ENCODE results near the gene EIF2D.
A peak's percentile ranks its signal among the peaks of the same experiment; 100 is the strongest.
"Not testable (repeated sequence)": the region's sequence is repeated elsewhere in the genome, so short reads cannot be mapped to it uniquely, and the experiment has no call there.

The EIF2D gene

DNA sequence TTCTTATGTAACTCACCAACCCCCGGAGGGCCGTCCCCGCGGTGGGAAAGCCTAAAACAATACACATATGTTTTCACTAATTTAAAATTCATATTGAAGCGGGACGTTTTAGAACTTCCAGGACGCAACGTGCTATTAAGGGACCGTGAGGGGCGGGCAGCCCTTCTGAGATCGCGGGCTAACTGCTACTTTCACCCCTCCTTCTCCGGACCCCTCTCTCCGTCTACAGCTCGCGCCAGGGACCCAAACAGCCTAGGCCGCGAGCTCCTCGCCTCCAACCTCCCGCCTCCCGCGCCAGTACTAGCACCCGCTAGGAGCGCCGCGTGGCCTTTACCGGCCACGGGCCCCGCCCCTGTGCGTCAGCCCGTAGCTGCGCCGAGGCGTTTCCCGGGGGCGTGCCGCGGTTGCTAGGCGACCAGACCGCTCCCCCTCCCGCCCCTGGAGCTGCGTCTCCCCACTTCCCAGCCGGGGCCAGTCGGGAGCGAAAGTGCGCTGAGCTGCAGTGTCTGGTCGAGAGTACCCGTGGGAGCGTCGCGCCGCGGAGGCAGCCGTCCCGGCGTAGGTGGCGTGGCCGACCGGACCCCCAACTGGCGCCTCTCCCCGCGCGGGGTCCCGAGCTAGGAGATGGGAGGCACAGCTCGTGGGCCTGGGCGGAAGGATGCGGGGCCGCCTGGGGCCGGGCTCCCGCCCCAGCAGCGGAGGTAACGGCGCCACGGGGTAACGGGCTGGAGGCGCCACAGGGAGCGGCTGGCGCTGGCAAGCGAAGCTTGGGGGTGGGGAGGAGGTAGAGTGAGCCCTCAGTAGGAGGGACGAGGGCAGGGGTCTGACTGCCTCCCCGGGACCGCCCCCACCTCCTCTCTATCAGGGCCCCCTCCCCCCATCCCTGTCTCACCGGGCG is 23.1 kb upstream of the EIF2D start, which contains the start of gene DYRK3:
Gene DYRK3, plus strand, starts transcription at position 457 of the 898 bp plus-strand sequence. Its CDS starts 168 bp downstream, at position 625.
- DNase-seq, result peak; percentile 96

DNA sequence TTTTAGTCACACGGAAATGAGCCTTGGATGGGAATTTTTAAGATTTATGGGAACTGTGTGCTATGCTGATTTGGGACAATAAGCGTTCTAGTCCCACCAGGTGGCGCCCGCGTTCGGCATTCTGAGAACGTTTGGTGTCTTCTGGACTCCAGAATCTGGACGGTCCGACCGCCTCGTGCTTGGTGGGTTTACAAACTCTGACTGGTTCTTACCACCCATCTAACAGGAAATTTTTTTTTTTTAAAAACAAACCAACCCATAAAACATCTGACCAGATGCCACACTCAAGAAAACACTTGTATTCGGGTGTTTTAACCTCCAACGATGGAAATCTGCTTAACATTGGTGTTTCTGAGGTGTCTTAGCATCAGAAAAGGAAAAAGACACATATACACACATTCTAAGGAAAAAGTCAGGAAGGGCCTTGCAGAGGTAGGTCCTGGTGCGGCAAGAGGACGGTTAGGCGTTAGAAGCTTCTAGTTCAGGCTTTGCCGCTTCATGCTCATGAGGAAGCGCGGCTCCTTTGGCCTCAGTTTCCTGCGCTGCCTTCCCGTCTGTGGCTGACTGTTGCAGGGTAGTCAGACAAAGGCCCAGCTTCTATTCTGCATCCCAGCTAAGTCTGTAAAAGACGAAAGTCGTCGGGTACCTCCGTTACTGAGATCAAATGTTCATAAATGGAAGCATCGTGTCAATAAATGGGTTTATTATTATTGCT is 22.3 kb upstream of the EIF2D start:
- peak; percentile 88 for DNase-seq

DNA sequence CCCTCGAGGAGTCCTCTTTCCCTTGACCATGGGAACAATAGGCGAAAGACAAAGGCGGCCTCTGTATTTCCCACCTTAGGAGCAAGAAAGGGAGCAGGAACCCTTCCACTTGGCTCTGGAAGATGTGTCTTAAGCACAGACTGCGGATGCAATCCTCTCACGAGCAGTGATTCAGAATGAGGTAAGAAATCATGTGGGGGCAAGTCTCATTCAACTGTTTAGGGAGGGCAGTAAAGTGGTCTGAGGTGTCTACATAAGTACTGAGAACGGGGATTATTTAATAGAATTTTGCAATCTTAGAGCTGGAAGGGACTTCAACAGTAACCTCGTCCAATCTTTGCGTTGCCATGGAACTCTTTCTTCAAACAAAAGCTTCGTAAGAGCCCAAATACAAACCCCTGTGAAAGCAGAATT is 21.4 kb upstream of the EIF2D start:
- DNase-seq, result no peak

- DNase-seq, result peak; percentile 32
Observed at GRCh38 chr1:206631085-206631509, 18.8 kb upstream of the EIF2D start.

GRCh38 chr1:206628916-206629315 is 16.7 kb upstream of the EIF2D start:
- DNase-seq, result no peak

GRCh38 chr1:206626396-206626795 is 14.1 kb upstream of the EIF2D start:
- not testable (repeated sequence) for DNase-seq

- peak; percentile 36 for DNase-seq
Observed at GRCh38 chr1:206609229-206609991, 2.9 kb downstream of the EIF2D start.

GRCh38 chr1:206608108-206608698 is 4.1 kb downstream of the EIF2D start:
- peak; percentile 73 for DNase-seq

DNA sequence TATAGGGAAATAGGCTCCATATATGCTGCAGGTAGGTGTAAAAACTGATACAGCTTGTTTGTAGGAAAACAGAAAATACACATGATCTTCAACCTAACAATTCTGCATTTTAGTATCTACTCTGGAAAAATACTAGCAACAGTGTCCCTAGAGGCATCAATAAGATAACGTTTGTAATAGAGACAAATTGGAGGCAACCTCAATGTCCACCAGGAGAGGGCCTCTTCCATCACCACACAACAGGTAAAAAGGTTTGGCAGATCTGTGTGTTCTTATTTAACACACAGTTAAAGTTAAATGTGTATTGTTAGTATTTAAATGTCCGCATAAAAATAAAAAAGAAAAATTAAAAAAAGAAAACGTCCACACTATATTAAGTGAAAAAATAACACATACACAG is 5.4 kb downstream of the EIF2D start:
- no peak for DNase-seq

GRCh38 chr1:206604861-206605260 is 7.4 kb downstream of the EIF2D start:
- no peak for DNase-seq

- no peak for DNase-seq
Observed at GRCh38 chr1:206600527-206600926, 11.7 kb downstream of the EIF2D start.

- DNase-seq, result no peak
Observed at GRCh38 chr1:206596319-206596666, 16.0 kb downstream of the EIF2D start.

DNA sequence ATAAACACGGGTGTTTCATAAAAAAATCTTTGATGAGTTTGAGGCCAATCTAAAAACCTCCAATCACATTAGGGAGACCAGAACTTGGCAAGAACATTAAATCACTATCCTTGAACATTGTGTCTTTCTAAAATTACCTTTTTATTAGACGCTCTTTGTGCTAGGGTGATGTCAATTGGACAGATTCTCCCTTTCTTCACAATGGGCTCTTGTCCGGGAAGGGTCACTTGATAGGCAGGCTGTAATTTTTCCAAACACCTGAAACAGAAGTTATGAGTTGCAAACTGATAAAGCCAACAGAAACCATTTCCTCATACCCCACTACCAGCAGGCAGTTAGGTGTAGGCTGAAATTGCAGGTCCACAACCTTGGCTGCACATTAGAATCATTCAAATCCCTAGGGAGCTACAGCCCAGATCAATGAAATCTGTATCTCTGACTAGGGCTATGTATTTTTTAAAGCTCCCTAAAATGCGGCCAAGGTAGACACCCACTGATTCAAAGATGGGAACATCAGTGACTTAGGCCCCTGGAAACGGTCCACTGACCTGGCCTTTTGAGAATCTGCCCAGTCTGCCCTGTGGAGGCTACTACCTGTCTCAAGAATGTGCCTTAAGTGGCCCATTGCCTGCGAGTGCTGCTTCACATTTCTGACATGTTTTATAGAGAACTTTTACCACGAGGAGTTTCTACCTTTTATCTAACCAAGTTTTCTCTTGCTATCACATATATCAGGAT is 16.5 kb downstream of the EIF2D start:
- DNase-seq, result no peak

GRCh38 chr1:206593351-206593925 is 18.8 kb downstream of the EIF2D start:
- no peak for DNase-seq

DNA sequence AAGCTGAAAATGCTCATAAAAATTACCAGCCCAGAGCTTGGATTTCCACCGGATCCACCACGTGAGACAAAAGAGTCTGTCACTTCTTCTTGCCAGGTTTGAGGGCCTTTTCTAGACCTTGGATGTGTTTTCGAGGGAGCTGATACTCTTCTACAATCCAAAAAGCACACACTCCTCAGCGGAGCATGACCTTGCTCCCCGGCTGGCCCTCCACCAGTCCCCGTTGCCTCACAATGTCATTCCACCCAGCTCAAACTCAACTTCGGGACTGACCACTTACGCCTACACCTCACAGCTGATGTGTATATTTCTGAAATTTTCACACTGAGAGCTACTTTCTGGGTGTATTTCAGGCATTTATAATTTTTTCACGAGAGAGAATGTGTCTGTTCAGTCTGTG is 20.6 kb downstream of the EIF2D start:
- DNase-seq, result no peak

GRCh38 chr1:206591226-206591625 is 21.0 kb downstream of the EIF2D start:
- DNase-seq, result no peak

DNA sequence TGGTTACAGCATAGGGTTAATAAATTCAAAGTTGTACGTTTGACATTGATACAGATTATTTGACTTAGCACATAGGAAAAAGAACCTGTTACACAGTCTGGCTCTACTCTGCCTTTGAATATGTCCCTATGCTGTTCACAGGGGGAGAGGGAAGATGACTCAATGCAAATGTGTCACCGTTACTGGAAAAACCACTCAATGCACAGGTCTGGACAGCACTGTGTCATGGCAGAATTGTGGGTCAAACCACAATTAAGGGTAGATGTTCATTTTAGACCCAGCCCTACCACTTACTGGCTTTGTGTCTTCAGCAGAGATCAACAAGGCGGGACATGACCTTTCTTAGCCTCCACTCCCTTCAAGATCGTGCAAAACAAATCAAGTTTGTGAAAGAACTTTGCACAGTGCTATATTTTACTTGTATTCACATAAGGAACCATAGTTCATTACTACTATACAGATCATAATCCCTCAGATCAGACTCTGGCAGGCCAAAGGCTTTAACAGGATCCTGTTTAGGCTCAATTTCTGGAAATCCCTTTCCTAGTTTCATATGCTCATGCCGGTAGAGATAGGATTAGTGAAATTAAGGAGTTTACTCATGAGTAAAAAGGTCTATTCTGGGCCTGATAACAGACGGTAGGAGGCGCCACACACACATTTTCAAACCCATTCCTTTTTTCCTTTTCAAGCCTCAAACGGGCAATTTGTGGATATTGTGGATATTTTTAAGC is 22.1 kb downstream of the EIF2D start:
- peak; percentile 74 for DNase-seq

- no peak for DNase-seq
Observed at GRCh38 chr1:206589206-206589605, 23.1 kb downstream of the EIF2D start.

DNA sequence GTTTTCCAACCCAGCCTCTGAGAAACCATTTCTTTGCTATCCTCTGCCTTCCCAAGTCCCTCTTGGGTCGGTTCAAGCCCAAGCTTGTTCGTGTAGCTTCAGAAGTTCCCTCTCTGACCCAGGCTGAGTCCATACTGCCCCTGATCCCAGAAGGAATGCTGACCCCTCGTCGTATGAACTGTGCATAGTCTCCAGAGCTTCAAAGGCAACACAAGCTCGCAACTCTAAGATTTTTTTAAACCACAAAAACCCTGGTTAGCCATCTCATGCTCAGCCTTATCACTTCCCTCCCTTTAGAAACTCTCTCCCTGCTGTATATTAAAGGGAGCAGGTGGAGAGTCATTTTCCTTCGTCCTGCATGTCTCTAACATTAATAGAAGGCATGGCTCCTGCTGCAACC is 23.8 kb downstream of the EIF2D start:
- no peak for DNase-seq

DNA sequence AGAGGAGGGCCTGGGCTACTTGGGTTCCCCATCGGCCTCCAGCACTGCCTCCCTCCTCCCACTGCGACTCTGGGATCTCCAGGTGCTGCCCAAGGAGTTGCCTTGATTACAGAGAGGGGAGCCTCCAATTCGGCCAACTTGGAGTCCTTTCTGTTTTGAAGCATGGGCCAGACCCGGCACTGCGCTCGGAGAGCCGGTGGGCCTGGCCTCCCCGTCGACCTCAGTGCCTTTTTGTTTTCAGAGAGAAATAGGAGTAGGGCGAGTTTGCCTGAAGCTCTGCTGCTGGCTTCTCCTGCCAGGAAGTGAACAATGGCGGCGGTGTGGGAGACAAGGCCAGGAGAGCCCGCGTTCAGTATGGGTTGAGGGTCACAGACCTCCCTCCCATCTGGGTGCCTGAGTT is 24.4 kb downstream of the EIF2D start:
- DNase-seq, result no peak
